Panc1 (cell line): ENCODE results near the gene MAP2K5. TPM values are rescaled to one million over a fixed set of nuclear protein-coding genes. Genes with fewer than 3 reads are reported as not detected.

Experiments used
- ATAC-seq: fragments of 200-7000 bp; cut with Tn5 transposase; 2 replicates; pipeline ENCODE4 v1.9.1; 2020; ENCODE audit warnings: mild to moderate bottlenecking, moderate library complexity
- BruUV-seq: library from RNA; stranded (reverse); fragments of 400-500 nt; replicated peaks from 2 replicates; lab custom pipeline; 2021; lab: Mats Ljungman, UMichigan
- CTCF ChIA-PET: fragments of 300-600 bp; sonication (Branson Sonifier 250); formaldehyde crosslinking; loops from one replicate; lab custom pipeline; 2022; ENCODE audit warnings: antibody characterized with exemption; lab: Charles Lee
- POLR2A ChIA-PET: fragments of 300-600 bp; sonication (Branson Sonifier 250); formaldehyde crosslinking; loops from one replicate; lab custom pipeline; 2022; ENCODE audit warnings: antibody characterized with exemption; lab: Charles Lee
- DNase-seq: peaks from one replicate; pipeline ENCODE4 v3.0.0-alpha.2; 2010; ENCODE audit warnings: low read depth, low spot score
- H3K27ac ChIP-seq: 2 replicates; pipeline ENCODE4 v1.5.1; 2011; ENCODE audit warnings: mild to moderate bottlenecking, low read length, inconsistent platforms
- H3K27me3 ChIP-seq: fragments of 200-500 bp; sonication (Bioruptor generic); 2 replicates; pipeline ENCODE4 v1.6.0; 2014; ENCODE audit warnings: low read length, inconsistent platforms; ENCODE audit not compliant: control insufficient read depth, insufficient read depth
- H3K36me3 ChIP-seq: fragments of 200-500 bp; sonication (Bioruptor generic); 2 replicates; pipeline ENCODE4 v1.5.1; 2014; ENCODE audit warnings: inconsistent platforms, mild to moderate bottlenecking, low read length, moderate library complexity; ENCODE audit not compliant: control insufficient read depth, insufficient read depth
- H3K4me1 ChIP-seq: 2 replicates; pipeline ENCODE4 v1.5.1; 2011; ENCODE audit warnings: inconsistent platforms, mild to moderate bottlenecking, low read length, moderate library complexity; ENCODE audit not compliant: control insufficient read depth, insufficient read depth
- H3K4me3 ChIP-seq, 2 experiments: 2 replicates each; pipeline ENCODE4 v1.5.1; 2011 to 2012; ENCODE audit warnings: low read depth in 2 of 2, low read length in 2 of 2, mild to moderate bottlenecking in 2 of 2, inconsistent platforms in 1 of 2, moderate library complexity in 1 of 2
- H3K9me3 ChIP-seq: fragments of 200-500 bp; sonication (Bioruptor generic); 2 replicates; pipeline ENCODE4 v1.5.1; 2014; ENCODE audit warnings: low read depth, mild to moderate bottlenecking, inconsistent platforms, low read length, moderate library complexity; ENCODE audit not compliant: control insufficient read depth, insufficient read depth
- POLR2AphosphoS5 ChIP-seq: IDR thresholded peaks from 2 replicates; pipeline ENCODE4 v1.6.1; 2012; ENCODE audit warnings: mild to moderate bottlenecking, low read depth, low read length, moderate library complexity
- REST ChIP-seq, 2 experiments: IDR thresholded peaks; 2 replicates each; pipeline ENCODE4 v1.6.1; 2011 to 2012; ENCODE audit warnings: low read depth in 2 of 2, control low read depth in 1 of 2, low read length in 1 of 2, mild to moderate bottlenecking in 1 of 2, moderate library complexity in 1 of 2; ENCODE audit not compliant: insufficient read depth in 1 of 2
- SIN3A ChIP-seq: IDR thresholded peaks from 2 replicates; pipeline ENCODE4 v1.6.1; 2012; ENCODE audit warnings: low read depth, mild to moderate bottlenecking, low read length, moderate library complexity, borderline replicate concordance; ENCODE audit not compliant: insufficient read depth
- TCF7L2 ChIP-seq: IDR thresholded peaks from 2 replicates; pipeline ENCODE4 v1.6.1; 2011; ENCODE audit warnings: mild to moderate bottlenecking, low read depth, low read length, inconsistent platforms
- in situ Hi-C: cut with HindIII; loops from 2 replicates; pipeline ENCODE4 v1.10.0; 2016; ENCODE audit warnings: low sequenced_read_pairs, low pct_unique_long_range_greater_than_20kb
- intact Hi-C: fragments of 100-400 bp; cut with micrococcal nuclease; formaldehyde crosslinking; loops from one replicate; pipeline ENCODE4 v1.10.0; 2022; ENCODE audit not compliant: unreplicated experiment
- total RNA-seq: library from RNA; stranded (reverse); gene quantifications from one replicate; pipeline ENCODE4 v1.2.1, GENCODE V29; 2021; ENCODE audit not compliant: unreplicated experiment
- TF ChIP-seq, protein P1 (sequence below): fragments of 450-650 bp; IDR thresholded peaks from 2 replicates; pipeline ENCODE4 v1.5.1; 2017; ENCODE audit warnings: mild to moderate bottlenecking

The MAP2K5 gene
- total RNA-seq, 1 experiment from 2014 or later: 18.3 TPM

GRCh38 chr15:67852418-67852817, 309.9 kb downstream of the MAP2K5 start:
- intact Hi-C loops: no loop called here

GRCh38 chr15:67853454-67853853, 311.0 kb downstream of the MAP2K5 start:
- in situ Hi-C loops: loop anchor here (10.0 kb wide), 1 partner anchor 151 kb away; no protein-coding TSS in a partner anchor
- intact Hi-C loops: no loop called here
- H3K4me1 ChIP-seq: peaks cover 19% of the 10 kb centered on the region
- TF ChIP-seq POLR2AphosphoS5: no peak
- TF ChIP-seq, protein P1, sequence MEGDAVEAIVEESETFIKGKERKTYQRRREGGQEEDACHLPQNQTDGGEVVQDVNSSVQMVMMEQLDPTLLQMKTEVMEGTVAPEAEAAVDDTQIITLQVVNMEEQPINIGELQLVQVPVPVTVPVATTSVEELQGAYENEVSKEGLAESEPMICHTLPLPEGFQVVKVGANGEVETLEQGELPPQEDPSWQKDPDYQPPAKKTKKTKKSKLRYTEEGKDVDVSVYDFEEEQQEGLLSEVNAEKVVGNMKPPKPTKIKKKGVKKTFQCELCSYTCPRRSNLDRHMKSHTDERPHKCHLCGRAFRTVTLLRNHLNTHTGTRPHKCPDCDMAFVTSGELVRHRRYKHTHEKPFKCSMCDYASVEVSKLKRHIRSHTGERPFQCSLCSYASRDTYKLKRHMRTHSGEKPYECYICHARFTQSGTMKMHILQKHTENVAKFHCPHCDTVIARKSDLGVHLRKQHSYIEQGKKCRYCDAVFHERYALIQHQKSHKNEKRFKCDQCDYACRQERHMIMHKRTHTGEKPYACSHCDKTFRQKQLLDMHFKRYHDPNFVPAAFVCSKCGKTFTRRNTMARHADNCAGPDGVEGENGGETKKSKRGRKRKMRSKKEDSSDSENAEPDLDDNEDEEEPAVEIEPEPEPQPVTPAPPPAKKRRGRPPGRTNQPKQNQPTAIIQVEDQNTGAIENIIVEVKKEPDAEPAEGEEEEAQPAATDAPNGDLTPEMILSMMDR: no peak
- no peak for TF ChIP-seq SIN3A
- TF ChIP-seq REST (IDR thresholded peaks at IDR 0.05; ENCODE audit: insufficient read depth in 1 of 2, low read depth in 2 of 2, low read length in 1 of 2): no peak
- no peak for TF ChIP-seq TCF7L2
- no TSS peak for BruUV-seq
- H3K27me3 ChIP-seq: no peaks in the 10 kb centered on the region
- H3K9me3 ChIP-seq: no peaks in the 10 kb centered on the region
- no peaks in the 10 kb centered on the region for H3K36me3 ChIP-seq
- H3K27ac ChIP-seq: no peak overlapping the region
- DNase-seq (no peak), ATAC-seq (no peak)
- no peak overlapping the region for H3K4me3 ChIP-seq
- POLR2A ChIA-PET: interaction anchor here (0.6 kb wide), 1 partner anchor 851 kb away, joined by 9 read pairs; no protein-coding TSS in a partner anchor
- CTCF ChIA-PET: interaction anchor here (0.6 to 0.7 kb wide), 3 partner anchors 10 to 353 kb away, joined by 4 to 12 read pairs (median 6); no protein-coding TSS in a partner anchor

More at GRCh38 chr15:67852418-67852817, 309.9 kb downstream of the MAP2K5 start:
- no peak for ATAC-seq
- CTCF ChIA-PET: no interaction called here
- H3K4me1 ChIP-seq: peaks cover 19% of the 10 kb centered on the region
- TF ChIP-seq REST (IDR thresholded peaks at IDR 0.05; ENCODE audit: insufficient read depth in 1 of 2, low read depth in 2 of 2, low read length in 1 of 2) (no peak), SIN3A (no peak), TCF7L2 (no peak), POLR2AphosphoS5 (no peak)
- TF ChIP-seq, protein P1: no peak
- H3K27ac ChIP-seq: peak overlapping the region; percentile 0; the same call in 1 of the 2 replicates
- H3K9me3 ChIP-seq: no peaks in the 10 kb centered on the region
- H3K4me3 ChIP-seq: no peak overlapping the region
- no peaks in the 10 kb centered on the region for H3K36me3 ChIP-seq
- POLR2A ChIA-PET: no interaction called here
- no peak for DNase-seq
- in situ Hi-C loops: loop anchor here (10.0 kb wide), 1 partner anchor 152 kb away; no protein-coding TSS in a partner anchor
- no TSS peak for BruUV-seq
- no peaks in the 10 kb centered on the region for H3K27me3 ChIP-seq
